ENCODE results near the gene ORAI2. TPM values are rescaled to one million over a fixed set of nuclear protein-coding genes. Genes with fewer than 3 reads are reported as not detected.

Gene ORAI2
- total RNA-seq, 2 experiments from 2014 or later: 149 to 230 TPM

DNA sequence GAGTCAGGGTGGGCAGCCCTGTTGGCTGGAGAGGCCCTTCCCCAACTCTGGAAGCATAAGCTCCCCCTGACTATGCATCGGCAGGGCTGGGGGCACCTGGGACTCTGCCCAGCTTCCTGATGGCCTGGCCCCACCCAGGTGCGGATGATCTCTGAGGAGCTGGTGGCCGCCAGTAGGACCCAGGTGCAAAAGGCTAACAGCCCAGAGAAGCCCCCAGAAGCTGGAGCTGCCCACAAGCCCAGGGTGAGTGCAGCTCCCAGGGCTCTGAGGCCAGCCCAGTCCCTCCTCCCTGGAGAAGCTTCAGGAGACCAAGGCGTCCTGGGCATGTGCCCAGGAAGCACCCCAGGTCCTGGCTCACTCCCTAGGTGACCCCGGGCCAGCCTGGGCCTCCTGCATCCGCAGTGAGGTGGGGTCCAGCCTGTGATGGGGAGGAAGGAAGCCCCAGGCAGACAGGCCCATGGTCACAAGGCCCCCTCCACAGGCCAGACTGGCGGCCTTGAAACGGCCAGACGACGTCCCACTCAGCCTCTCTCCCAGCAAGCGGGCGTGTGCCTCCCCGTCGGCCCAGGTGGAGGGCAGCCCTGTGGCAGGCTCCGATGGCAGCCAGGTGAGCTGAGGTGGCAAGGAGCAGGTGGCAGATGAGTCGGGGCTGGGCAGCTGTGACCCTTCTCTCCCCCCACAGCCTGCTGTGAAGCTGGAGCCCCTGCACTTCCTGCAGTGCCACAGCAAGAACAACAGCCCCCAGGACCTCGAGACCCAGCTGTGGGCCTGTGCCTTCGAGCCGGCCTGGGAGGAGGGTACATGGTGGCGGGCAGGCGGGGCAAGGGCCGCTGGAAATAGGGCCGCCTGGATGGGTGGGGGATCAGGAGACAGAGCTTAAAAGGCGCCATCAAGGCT, 34.5 kb downstream of the ORAI2 start:
- TF ChIP-seq, protein P1, sequence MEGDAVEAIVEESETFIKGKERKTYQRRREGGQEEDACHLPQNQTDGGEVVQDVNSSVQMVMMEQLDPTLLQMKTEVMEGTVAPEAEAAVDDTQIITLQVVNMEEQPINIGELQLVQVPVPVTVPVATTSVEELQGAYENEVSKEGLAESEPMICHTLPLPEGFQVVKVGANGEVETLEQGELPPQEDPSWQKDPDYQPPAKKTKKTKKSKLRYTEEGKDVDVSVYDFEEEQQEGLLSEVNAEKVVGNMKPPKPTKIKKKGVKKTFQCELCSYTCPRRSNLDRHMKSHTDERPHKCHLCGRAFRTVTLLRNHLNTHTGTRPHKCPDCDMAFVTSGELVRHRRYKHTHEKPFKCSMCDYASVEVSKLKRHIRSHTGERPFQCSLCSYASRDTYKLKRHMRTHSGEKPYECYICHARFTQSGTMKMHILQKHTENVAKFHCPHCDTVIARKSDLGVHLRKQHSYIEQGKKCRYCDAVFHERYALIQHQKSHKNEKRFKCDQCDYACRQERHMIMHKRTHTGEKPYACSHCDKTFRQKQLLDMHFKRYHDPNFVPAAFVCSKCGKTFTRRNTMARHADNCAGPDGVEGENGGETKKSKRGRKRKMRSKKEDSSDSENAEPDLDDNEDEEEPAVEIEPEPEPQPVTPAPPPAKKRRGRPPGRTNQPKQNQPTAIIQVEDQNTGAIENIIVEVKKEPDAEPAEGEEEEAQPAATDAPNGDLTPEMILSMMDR (conservative IDR thresholded peaks at IDR 0.05; ENCODE audit: low read length): no peak
- no peak for TF ChIP-seq EZH2phosphoT487 (IDR thresholded peaks at IDR 0.05; ENCODE audit: borderline replicate concordance, low read depth, low read length)
- no peaks in the 10 kb centered on the region for H4K20me1 ChIP-seq (ENCODE audit: insufficient read depth, low read length)
- no peaks in the 10 kb centered on the region for H3K9me2 ChIP-seq (ENCODE audit: insufficient read depth, low read length)
- H3K27ac ChIP-seq (ENCODE audit: low read depth, low read length, poor library complexity, severe bottlenecking): no peak overlapping the region
- CTCF ChIA-PET (ENCODE audit: unreplicated experiment): interaction anchor here (0.5 to 1.0 kb wide), 3 partner anchors 25 to 64 kb away, joined by 3 to 7 read pairs (median 3); no protein-coding TSS in a partner anchor
- no peak for DNase-seq (ENCODE audit: low spot score)
- H3K9me3 ChIP-seq (ENCODE audit: low read length): no peaks in the 10 kb centered on the region
- POLR2A ChIA-PET: no interaction called here
- no peak overlapping the region for H3K4me2 ChIP-seq (ENCODE audit: low read length)
- H3K79me2 ChIP-seq (ENCODE audit: insufficient read depth, low read depth, low read length): peaks cover 17% of the 10 kb centered on the region; the same call in 1 of the 2 replicates
- peaks cover 47% of the 10 kb centered on the region for H3K36me3 ChIP-seq (ENCODE audit: insufficient read depth, low read length)
- intact Hi-C loops (cut with micrococcal nuclease; ENCODE audit: unreplicated experiment): loop anchor here (5.0 kb wide), 1 partner anchor 181 kb away; the partner anchor contains the start of gene SH2B2
- peaks cover 20% of the 10 kb centered on the region for H3K4me1 ChIP-seq (ENCODE audit: insufficient read depth, low read length, poor library complexity, severe bottlenecking)
- H2AFZ ChIP-seq (ENCODE audit: low read length): no peak overlapping the region
- BruUV-seq (replicated peaks): no TSS peak
- no peak overlapping the region for H3K4me3 ChIP-seq (ENCODE audit: low read depth, low read length, poor library complexity, severe bottlenecking)

DNA sequence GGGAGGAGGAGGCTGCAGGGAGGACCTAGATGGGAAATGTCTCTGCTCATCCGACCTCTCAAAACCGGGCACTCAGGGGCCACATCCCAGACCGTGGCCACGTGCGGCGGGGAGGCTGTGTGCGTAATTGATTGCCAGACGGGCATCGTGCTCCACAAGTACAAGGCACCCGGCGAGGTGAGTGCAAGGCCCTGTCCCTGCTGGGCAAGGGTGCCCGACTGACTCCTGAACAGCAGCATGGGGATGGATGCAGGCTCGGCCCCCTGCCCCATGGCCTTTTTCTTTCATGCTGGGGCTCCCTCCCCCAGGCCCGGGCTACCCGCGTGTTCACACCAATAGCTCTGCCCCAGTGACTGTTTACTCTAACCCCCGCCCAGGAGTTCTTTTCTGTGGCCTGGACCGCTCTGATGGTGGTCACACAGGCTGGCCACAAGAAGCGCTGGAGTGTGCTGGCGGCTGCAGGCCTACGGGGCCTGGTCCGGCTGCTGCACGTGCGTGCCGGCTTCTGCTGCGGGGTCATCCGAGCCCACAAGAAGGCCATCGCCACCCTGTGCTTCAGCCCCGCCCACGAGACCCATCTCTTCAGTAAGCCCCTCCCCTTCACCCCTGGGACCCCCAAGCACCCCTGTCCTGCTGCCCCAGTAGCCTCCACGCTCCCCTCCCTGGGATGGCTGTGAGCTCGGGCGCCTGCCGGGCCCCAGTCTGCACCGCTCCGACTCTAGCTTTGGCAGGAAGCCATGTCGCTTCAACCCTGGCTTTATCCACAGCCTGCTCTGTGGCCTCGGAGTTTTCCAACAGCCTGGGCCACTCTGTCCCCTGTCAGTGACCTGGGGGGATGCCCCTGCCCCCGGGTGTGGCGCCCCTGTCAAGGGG, 35.3 kb downstream of the ORAI2 start:
- intact Hi-C loops (cut with micrococcal nuclease; ENCODE audit: unreplicated experiment): loop anchor here (5.0 kb wide), 1 partner anchor 181 kb away; the partner anchor contains the start of gene SH2B2
- no peak for DNase-seq (ENCODE audit: low spot score)
- no peak overlapping the region for H2AFZ ChIP-seq (ENCODE audit: low read length)
- H3K4me1 ChIP-seq (ENCODE audit: insufficient read depth, low read length, poor library complexity, severe bottlenecking): peaks cover 16% of the 10 kb centered on the region
- no peaks in the 10 kb centered on the region for H3K9me3 ChIP-seq (ENCODE audit: low read length)
- TF ChIP-seq EZH2phosphoT487 (IDR thresholded peaks at IDR 0.05; ENCODE audit: borderline replicate concordance, low read depth, low read length): no peak
- TF ChIP-seq, protein P1 (conservative IDR thresholded peaks at IDR 0.05; ENCODE audit: low read length): no peak
- no peak overlapping the region for H3K4me2 ChIP-seq (ENCODE audit: low read length)
- H3K79me2 ChIP-seq (ENCODE audit: insufficient read depth, low read depth, low read length): peaks cover 12% of the 10 kb centered on the region; the same call in 1 of the 2 replicates
- no TSS peak for BruUV-seq (replicated peaks)
- no peak overlapping the region for H3K4me3 ChIP-seq (ENCODE audit: low read depth, low read length, poor library complexity, severe bottlenecking)
- H4K20me1 ChIP-seq (ENCODE audit: insufficient read depth, low read length): no peaks in the 10 kb centered on the region
- ChIA-PET POLR2A (no interaction called here), CTCF (ENCODE audit: unreplicated experiment) (no interaction called here)
- H3K9me2 ChIP-seq (ENCODE audit: insufficient read depth, low read length): no peaks in the 10 kb centered on the region
- peaks cover 56% of the 10 kb centered on the region for H3K36me3 ChIP-seq (ENCODE audit: insufficient read depth, low read length)
- no peak overlapping the region for H3K27ac ChIP-seq (ENCODE audit: low read depth, low read length, poor library complexity, severe bottlenecking)

Data from OCI-LY7 (cell line).